Right atrium auricular region (tissue), 2 donors: Measurements from ENCODE around the gene NDC1. TPM values are rescaled to one million over a fixed set of nuclear protein-coding genes. Genes with fewer than 3 reads are reported as not detected.

Source experiments
- DNase-seq: peaks from one replicate; pipeline ENCODE4 v3.0.0-alpha.2; 2019; ENCODE audit warnings: low spot score
- H3K27ac ChIP-seq, 2 donors: fragments of 200-600 bp; sonication (generic); 1 replicate in 1 of 2; 2 replicates in 1 of 2; pipeline ENCODE4 v1.5.1; 2016 to 2019
- H3K27me3 ChIP-seq, 2 donors: fragments of 200-600 bp; sonication (generic); one replicate each; pipeline versions ENCODE4 v1.5.1 to v1.6.0; 2017 to 2019
- H3K36me3 ChIP-seq: fragments of 200-600 bp; sonication (generic); one replicate; pipeline ENCODE4 v1.5.1; 2016
- H3K4me1 ChIP-seq, 2 donors: fragments of 200-600 bp; sonication (generic); one replicate each; pipeline versions ENCODE4 v1.5.1 to v1.6.0; 2017 to 2019
- H3K4me3 ChIP-seq, 2 donors: fragments of 200-600 bp; sonication (generic); 1 replicate in 1 of 2; 2 replicates in 1 of 2; pipeline ENCODE4 v1.5.1; 2017 to 2019; ENCODE audit warnings: mild to moderate bottlenecking in 1 of 2, moderate library complexity in 1 of 2
- H3K9me3 ChIP-seq, 2 donors: fragments of 200-600 bp; sonication (generic); one replicate each; pipeline ENCODE4 v1.5.1; 2019
- total RNA-seq, 2 donors: library from RNA; depleted of rRNA; stranded (reverse); fragments of >200 nt; gene quantifications; one replicate each; pipeline ENCODE4 v1.1.0, GENCODE V29; 2016
- TF ChIP-seq, protein P1 (sequence below), 2 donors: fragments of 200-600 bp; sonication (generic); IDR thresholded peaks; one replicate each; pipeline ENCODE4 v1.5.1; 2019; ENCODE audit warnings: antibody characterized with exemption in 2 of 2

The NDC1 gene
- total RNA-seq, 2 donors from 2014 or later: 6.4 TPM

- no peak for DNase-seq
Observed at GRCh38 chr1:53728702-53729455, 109.2 kb downstream of the NDC1 start.

GRCh38 chr1:53728196-53728595 is 109.9 kb downstream of the NDC1 start:
- TF ChIP-seq, protein P1, sequence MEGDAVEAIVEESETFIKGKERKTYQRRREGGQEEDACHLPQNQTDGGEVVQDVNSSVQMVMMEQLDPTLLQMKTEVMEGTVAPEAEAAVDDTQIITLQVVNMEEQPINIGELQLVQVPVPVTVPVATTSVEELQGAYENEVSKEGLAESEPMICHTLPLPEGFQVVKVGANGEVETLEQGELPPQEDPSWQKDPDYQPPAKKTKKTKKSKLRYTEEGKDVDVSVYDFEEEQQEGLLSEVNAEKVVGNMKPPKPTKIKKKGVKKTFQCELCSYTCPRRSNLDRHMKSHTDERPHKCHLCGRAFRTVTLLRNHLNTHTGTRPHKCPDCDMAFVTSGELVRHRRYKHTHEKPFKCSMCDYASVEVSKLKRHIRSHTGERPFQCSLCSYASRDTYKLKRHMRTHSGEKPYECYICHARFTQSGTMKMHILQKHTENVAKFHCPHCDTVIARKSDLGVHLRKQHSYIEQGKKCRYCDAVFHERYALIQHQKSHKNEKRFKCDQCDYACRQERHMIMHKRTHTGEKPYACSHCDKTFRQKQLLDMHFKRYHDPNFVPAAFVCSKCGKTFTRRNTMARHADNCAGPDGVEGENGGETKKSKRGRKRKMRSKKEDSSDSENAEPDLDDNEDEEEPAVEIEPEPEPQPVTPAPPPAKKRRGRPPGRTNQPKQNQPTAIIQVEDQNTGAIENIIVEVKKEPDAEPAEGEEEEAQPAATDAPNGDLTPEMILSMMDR (IDR thresholded peaks at IDR 0.05): no peak

More at GRCh38 chr1:53728702-53729455, 109.2 kb downstream of the NDC1 start:
- Histone ChIP-seq H3K4me1 (no peaks in the 10 kb centered on the region), H3K36me3 (no peaks in the 10 kb centered on the region), H3K4me3 (no peak overlapping the region), H3K27ac (no peak overlapping the region), H3K27me3 (no peaks in the 10 kb centered on the region), H3K9me3 (no peaks in the 10 kb centered on the region)
- TF ChIP-seq, protein P1 (IDR thresholded peaks at IDR 0.05): no peak

DNA sequence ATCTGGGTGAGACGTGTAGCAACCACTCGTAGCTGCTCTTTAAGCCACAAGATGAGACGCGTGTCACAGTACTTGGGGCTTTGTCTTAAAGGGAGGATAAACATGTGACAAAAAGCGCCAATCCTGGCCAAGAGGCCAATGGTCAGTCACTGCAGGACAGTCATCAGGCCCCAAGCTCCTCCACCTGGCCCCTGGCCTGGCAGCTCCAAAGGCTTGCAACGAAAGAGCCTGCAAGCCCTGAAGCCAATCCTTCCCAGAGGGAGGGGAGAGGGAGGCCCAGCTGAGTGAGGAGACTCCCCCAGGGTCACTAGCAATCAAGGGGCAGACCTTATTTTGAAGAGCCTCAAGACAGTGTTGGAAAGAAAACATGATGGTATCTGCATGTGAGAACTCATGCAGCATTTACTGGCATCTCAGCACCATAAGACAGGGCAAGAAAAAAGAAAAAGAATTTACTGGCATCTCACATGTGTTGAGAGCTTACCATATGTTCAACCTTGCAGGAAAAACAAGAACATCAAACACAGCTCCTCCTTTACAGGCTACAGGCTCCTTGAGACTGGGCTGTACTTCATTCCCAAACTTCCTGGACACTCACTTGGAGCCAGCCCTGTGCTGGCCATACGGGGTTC is 110.5 kb downstream of the NDC1 start:
- no peak overlapping the region for H3K4me3 ChIP-seq
- H3K27me3 ChIP-seq: no peaks in the 10 kb centered on the region
- TF ChIP-seq, protein P1 (IDR thresholded peaks at IDR 0.05): no peak

More at GRCh38 chr1:53728196-53728595, 109.9 kb downstream of the NDC1 start:
- no peaks in the 10 kb centered on the region for H3K9me3 ChIP-seq
- no peak overlapping the region for H3K4me3 ChIP-seq
- no peaks in the 10 kb centered on the region for H3K36me3 ChIP-seq
- no peak overlapping the region for H3K27ac ChIP-seq
- no peak for DNase-seq
- H3K4me1 ChIP-seq: no peaks in the 10 kb centered on the region
- H3K27me3 ChIP-seq: no peaks in the 10 kb centered on the region

DNA sequence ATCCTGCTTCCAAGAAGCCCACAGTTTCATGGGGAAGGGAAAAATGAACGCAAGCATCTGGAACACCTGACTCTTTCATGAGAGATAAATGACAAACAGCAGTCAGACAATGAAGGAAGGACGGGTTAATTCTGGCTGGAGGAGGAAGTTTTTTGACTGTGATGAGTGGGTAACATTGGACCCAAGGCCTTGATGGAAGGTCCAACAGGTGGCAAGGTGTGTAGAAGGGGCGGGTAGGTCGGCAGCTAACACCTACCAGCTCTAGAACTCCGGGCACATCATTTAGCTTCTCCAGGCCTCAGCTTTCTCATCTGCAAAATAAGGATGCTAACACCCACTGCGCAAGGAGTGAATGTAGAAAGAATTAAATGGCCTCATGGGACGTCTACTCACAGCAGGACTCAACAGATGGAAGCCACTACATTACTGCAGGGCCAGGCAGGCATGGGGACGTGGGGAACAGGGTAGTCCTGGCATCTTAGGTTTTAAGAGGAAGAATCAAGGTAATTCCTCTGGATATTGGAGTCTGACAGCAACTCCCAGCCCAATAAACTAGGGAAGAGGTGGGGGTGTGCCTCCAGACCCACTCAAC is 112.0 kb downstream of the NDC1 start:
- Histone ChIP-seq H3K36me3 (no peaks in the 10 kb centered on the region), H3K27ac (no peak overlapping the region), H3K4me3 (no peak overlapping the region), H3K9me3 (no peaks in the 10 kb centered on the region), H3K4me1 (no peaks in the 10 kb centered on the region), H3K27me3 (no peaks in the 10 kb centered on the region)
- TF ChIP-seq, protein P1 (IDR thresholded peaks at IDR 0.05): no peak
- DNase-seq: no peak

More for the DNA sequence above, 110.5 kb downstream of the NDC1 start:
- Histone ChIP-seq H3K9me3 (no peaks in the 10 kb centered on the region), H3K27ac (no peak overlapping the region), H3K4me1 (no peaks in the 10 kb centered on the region), H3K36me3 (no peaks in the 10 kb centered on the region)
- DNase-seq: no peak

DNA sequence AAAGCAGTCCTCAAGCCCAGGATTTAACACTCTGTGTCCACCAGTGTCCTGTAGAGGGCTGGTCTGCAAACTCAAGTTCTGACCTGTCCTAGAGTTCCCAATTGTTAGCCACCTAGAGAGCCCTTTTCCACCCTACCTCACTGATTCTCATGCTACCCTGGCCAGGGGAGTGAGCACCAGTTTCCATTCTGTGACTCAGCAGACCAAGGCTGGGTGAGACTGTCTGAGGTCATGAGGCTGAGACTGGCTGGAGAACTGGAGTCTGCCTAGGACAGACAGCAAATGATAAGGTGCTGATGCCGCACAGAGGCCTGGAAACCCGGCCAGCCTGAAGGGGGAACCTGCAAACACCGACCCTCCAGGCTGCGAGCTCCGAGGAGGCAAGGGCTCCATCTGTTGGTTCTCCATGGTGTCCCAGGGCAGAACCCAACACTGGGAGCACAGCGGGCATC is 112.8 kb downstream of the NDC1 start:
- H3K27ac ChIP-seq: no peak overlapping the region
- no peaks in the 10 kb centered on the region for H3K9me3 ChIP-seq
- TF ChIP-seq, protein P1 (IDR thresholded peaks at IDR 0.05): no peak
- H3K36me3 ChIP-seq: no peaks in the 10 kb centered on the region
- H3K4me1 ChIP-seq: no peaks in the 10 kb centered on the region
- no peaks in the 10 kb centered on the region for H3K27me3 ChIP-seq
- no peak for DNase-seq
- H3K4me3 ChIP-seq: no peak overlapping the region
